ENCODE measurements around the gene ANKRD44. TPM values are rescaled to one million over a fixed set of nuclear protein-coding genes. Genes with fewer than 3 reads are reported as not detected.

Gene ANKRD44
- total RNA-seq, 1 experiment from 2014 or later = 0.66 TPM

DNA sequence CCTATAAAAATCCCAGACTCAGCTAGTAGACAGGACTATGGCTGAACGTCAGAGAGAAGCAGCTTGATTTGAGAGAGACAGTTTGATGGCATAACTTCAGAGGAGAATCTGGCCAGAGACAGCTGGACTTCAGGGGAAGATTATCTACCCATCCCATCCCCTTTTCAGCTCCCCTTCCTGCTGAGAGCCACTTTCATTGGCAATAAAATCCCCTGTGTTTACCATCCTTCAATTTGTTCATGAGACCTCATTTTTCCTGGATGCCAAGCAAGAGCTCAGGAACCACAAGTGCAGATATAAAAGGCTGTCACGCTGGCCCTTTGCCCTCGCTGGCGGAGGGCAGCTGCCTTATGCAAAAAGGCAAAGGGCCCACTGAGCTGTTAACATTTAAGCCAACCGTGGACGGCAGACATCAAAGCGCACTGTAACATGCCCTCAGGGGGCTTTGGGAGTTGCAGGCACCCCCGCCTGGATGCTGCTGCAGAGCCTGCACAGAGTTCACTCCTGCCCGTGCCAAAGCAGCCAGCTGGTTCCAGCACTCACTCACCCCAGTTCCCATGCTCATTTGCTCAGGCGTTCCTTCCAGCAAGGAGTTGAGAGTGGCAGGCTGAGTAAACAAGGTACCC is 219.7 kb downstream of the ANKRD44 start:
- DNase-seq = peak; percentile 60
- Histone ChIP-seq H3K27me3 (no peaks in the 10 kb centered on the region), H3K4me3 (no peak overlapping the region), H3K9me3 (no peaks in the 10 kb centered on the region), H3K36me3 (no peaks in the 10 kb centered on the region)

DNA sequence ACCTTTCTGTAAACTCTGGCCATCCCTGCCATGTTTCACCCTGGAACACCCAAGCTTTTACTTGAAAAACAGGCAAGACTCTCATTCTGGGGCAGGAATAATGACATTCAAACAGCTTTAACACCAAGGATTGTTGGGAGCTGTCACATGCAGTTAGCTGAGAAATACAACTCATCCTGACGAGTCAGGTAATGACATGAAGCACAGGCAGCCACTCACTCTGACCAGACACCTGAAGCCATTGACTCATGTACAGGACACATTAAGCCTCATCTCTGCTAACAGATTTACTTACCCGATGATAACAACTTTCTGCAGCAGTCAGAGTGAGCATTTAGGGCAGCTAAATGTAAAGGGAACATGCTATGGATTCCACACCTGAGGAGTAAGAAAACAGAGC is 220.9 kb downstream of the ANKRD44 start:
- H3K36me3 ChIP-seq = no peaks in the 10 kb centered on the region
- H3K4me3 ChIP-seq = no peak overlapping the region
- no peaks in the 10 kb centered on the region for H3K9me3 ChIP-seq
- no peaks in the 10 kb centered on the region for H3K27me3 ChIP-seq
- no peak for DNase-seq

GRCh38 chr2:197088694-197089093 is 221.9 kb downstream of the ANKRD44 start:
- Histone ChIP-seq H3K27me3 (no peaks in the 10 kb centered on the region), H3K36me3 (no peaks in the 10 kb centered on the region), H3K9me3 (no peaks in the 10 kb centered on the region), H3K4me3 (no peak overlapping the region)
- no peak for DNase-seq

DNA sequence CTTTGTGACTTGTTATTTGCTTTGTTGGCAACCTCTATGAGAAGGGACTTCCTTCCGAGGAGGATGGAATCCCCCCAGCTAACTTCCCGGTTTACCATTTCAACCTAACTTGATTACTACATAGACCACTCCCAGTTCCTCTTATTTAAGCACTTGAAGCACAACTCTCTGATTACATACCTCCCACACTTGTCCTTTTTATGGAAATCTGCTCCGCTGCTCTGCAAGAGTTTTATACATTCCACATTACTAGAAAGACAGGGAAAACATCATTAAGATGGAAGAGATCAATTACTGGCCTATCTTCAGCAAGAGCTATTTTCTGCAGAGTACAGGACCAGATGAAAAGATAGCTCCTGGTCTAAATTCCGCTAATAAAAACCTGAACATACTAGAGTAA is 224.1 kb downstream of the ANKRD44 start:
- Histone ChIP-seq H3K4me3 (no peak overlapping the region), H3K27me3 (no peaks in the 10 kb centered on the region), H3K36me3 (no peaks in the 10 kb centered on the region), H3K9me3 (no peaks in the 10 kb centered on the region)
- no peak for DNase-seq

- Histone ChIP-seq H3K36me3 (no peaks in the 10 kb centered on the region), H3K9me3 (no peaks in the 10 kb centered on the region), H3K27me3 (no peaks in the 10 kb centered on the region), H3K4me3 (no peak overlapping the region)
- no peak for DNase-seq
These were observed 224.9 kb downstream of the ANKRD44 start for GRCh38 chr2:197085665-197086064.

DNA sequence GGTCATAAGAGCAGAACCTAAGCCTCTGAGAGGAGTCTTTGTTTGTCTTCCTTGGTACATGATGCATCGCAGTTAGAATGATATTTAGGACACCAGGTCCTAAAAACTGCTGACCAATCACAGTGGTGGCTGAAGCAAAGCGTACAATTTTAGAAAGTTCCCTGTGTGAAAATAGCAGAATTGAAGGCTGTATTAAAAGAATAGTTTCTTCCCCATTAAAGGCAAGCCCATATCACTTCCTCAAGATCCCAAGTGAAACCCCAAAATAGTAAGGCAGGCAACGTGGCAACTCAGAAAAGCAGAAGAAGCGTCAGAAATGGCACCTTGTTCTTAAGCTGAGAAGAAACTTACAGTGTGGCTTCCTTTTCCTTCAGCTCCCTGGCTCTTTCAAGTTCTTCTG is 229.3 kb downstream of the ANKRD44 start:
- H3K36me3 ChIP-seq = no peaks in the 10 kb centered on the region
- no peak overlapping the region for H3K4me3 ChIP-seq
- no peaks in the 10 kb centered on the region for H3K27me3 ChIP-seq
- H3K9me3 ChIP-seq = no peaks in the 10 kb centered on the region
- DNase-seq = no peak

GRCh38 chr2:197080578-197081216 is 229.9 kb downstream of the ANKRD44 start:
- H3K27me3 ChIP-seq = no peaks in the 10 kb centered on the region

GRCh38 chr2:197079832-197080555 is 230.6 kb downstream of the ANKRD44 start:
- no peak for DNase-seq
- Histone ChIP-seq H3K4me3 (no peak overlapping the region), H3K36me3 (no peaks in the 10 kb centered on the region), H3K27me3 (no peaks in the 10 kb centered on the region), H3K9me3 (no peaks in the 10 kb centered on the region)

More at GRCh38 chr2:197080578-197081216, 229.9 kb downstream of the ANKRD44 start:
- Histone ChIP-seq H3K36me3 (no peaks in the 10 kb centered on the region), H3K9me3 (no peaks in the 10 kb centered on the region), H3K4me3 (no peak overlapping the region)
- DNase-seq = no peak

DNA sequence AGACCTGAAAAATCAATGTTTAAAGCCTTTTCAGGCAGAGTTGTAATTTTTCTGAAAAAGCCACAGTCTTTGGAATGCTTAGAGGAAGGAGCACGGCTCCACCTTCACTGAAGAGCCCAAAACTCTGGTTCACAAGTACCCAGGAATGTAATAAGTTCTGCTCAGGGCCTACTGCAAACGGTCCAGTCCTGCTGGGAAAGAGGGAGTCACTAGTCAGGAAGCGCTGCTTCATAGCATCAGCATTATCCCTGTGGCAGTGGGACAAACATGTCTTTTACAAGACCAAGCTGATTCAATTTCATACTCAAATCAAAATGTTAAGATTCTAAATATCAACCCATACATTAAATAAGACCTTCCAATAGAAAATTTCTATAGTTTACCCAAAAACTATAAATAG is 231.2 kb downstream of the ANKRD44 start:
- Histone ChIP-seq H3K4me3 (no peak overlapping the region), H3K36me3 (no peaks in the 10 kb centered on the region), H3K9me3 (no peaks in the 10 kb centered on the region), H3K27me3 (no peaks in the 10 kb centered on the region)
- no peak for DNase-seq

GRCh38 chr2:197078535-197078934 is 232.0 kb downstream of the ANKRD44 start:
- Histone ChIP-seq H3K36me3 (no peaks in the 10 kb centered on the region), H3K4me3 (no peak overlapping the region), H3K27me3 (no peaks in the 10 kb centered on the region), H3K9me3 (no peaks in the 10 kb centered on the region)
- DNase-seq = no peak

- H3K36me3 ChIP-seq = no peaks in the 10 kb centered on the region
- no peak for DNase-seq
- H3K4me3 ChIP-seq = no peak overlapping the region
- H3K27me3 ChIP-seq = no peaks in the 10 kb centered on the region
- H3K9me3 ChIP-seq = no peaks in the 10 kb centered on the region
These were observed 233.2 kb downstream of the ANKRD44 start for GRCh38 chr2:197077336-197077735.

- Histone ChIP-seq H3K4me3 (no peak overlapping the region), H3K36me3 (no peaks in the 10 kb centered on the region), H3K9me3 (no peaks in the 10 kb centered on the region), H3K27me3 (no peaks in the 10 kb centered on the region)
- no peak for DNase-seq
These were observed 233.9 kb downstream of the ANKRD44 start for GRCh38 chr2:197076652-197077051.

- DNase-seq = no peak
- no peaks in the 10 kb centered on the region for H3K27me3 ChIP-seq
- no peaks in the 10 kb centered on the region for H3K9me3 ChIP-seq
- H3K36me3 ChIP-seq = no peaks in the 10 kb centered on the region
- H3K4me3 ChIP-seq = no peak overlapping the region
These were observed 234.7 kb downstream of the ANKRD44 start for GRCh38 chr2:197075754-197076337.

- Histone ChIP-seq H3K36me3 (no peaks in the 10 kb centered on the region), H3K27me3 (no peaks in the 10 kb centered on the region), H3K9me3 (no peaks in the 10 kb centered on the region), H3K4me3 (no peak overlapping the region)
- no peak for DNase-seq
These were observed 235.3 kb downstream of the ANKRD44 start for GRCh38 chr2:197075281-197075680.

GRCh38 chr2:197073701-197074433 is 236.7 kb downstream of the ANKRD44 start:
- DNase-seq = no peak
- no peaks in the 10 kb centered on the region for H3K9me3 ChIP-seq
- H3K4me3 ChIP-seq = no peak overlapping the region
- H3K36me3 ChIP-seq = no peaks in the 10 kb centered on the region
- no peaks in the 10 kb centered on the region for H3K27me3 ChIP-seq

GRCh38 chr2:197073270-197073669 is 237.3 kb downstream of the ANKRD44 start:
- no peaks in the 10 kb centered on the region for H3K9me3 ChIP-seq
- no peak for DNase-seq
- no peak overlapping the region for H3K4me3 ChIP-seq
- no peaks in the 10 kb centered on the region for H3K27me3 ChIP-seq
- H3K36me3 ChIP-seq = no peaks in the 10 kb centered on the region

- H3K9me3 ChIP-seq = no peaks in the 10 kb centered on the region
- no peak overlapping the region for H3K4me3 ChIP-seq
- no peak for DNase-seq
- H3K27me3 ChIP-seq = no peaks in the 10 kb centered on the region
- H3K36me3 ChIP-seq = no peaks in the 10 kb centered on the region
These were observed 238.0 kb downstream of the ANKRD44 start for GRCh38 chr2:197072533-197072932.
